Measurements from ENCODE around the gene WDR74.
A peak's percentile ranks its signal among the peaks of the same experiment; 100 is the strongest.

The WDR74 gene

DNA sequence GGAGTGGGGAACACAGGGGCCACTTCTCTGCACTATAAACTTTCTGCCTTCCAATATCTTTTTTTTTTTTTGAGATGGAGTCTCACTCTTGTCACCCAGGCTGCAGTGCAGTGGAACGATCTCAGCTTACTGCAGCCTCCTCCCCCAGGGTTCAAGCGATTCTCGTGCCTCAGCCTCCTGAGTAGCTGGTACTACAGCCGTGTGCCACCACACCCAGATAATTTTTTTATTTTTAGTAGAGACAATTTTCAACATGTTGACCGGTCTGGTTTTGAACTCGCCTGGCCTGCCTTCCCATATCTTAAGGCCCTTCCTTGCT lies 43.0 kb upstream of the WDR74 start:
- POLR2A ChIA-PET (ENCODE audit: low non-redundant PET) = no interaction called here
- DNase-seq (ENCODE audit: low spot score) = no peak
- TF ChIP-seq CTCF (conservative IDR thresholded peaks at IDR 0.05; ENCODE audit: low read depth) = no peak
- peak overlapping the region; percentile 99 for H3K27ac ChIP-seq
- CTCF ChIA-PET = no interaction called here

- CTCF ChIA-PET = interaction anchor here (0.6 to 2.4 kb wide), 6 partner anchors 8 to 110 kb away, joined by 3 to 10 read pairs (median 4); no protein-coding TSS in a partner anchor
- H3K27ac ChIP-seq = peak overlapping the region; percentile 99
- POLR2A ChIA-PET (ENCODE audit: low non-redundant PET) = interaction anchor here (0.6 to 1.6 kb wide), 6 partner anchors 26 to 63 kb away, joined by 3 to 6 read pairs (median 4); no protein-coding TSS in a partner anchor
- DNase-seq (ENCODE audit: low spot score) = peak; percentile 96
- TF ChIP-seq CTCF (conservative IDR thresholded peaks at IDR 0.05; ENCODE audit: low read depth) = peak; percentile 46; the same call in 1 of the 2 replicates
These were observed 42.4 kb upstream of the WDR74 start for GRCh38 chr11:62881579-62882430.

GRCh38 chr11:62880803-62881578 lies 41.6 kb upstream of the WDR74 start, which contains the start of gene SLC3A2:
SLC3A2 (plus strand) TSS chr11:62880896; CDS start chr11:62881024, 128 bp downstream.
- POLR2A ChIA-PET (ENCODE audit: low non-redundant PET) = interaction anchor here (0.6 to 1.6 kb wide), 6 partner anchors 26 to 64 kb away, joined by 3 to 6 read pairs (median 4); no protein-coding TSS in a partner anchor
- peak; percentile 89 for DNase-seq (ENCODE audit: low spot score)
- CTCF ChIA-PET = interaction anchor here (0.6 to 2.4 kb wide), 7 partner anchors 8 to 1387 kb away, joined by 3 to 10 read pairs (median 4); no protein-coding TSS in a partner anchor
- TF ChIP-seq CTCF (conservative IDR thresholded peaks at IDR 0.05; ENCODE audit: low read depth) = peak; percentile 82
- peak within 1 kb of the TSS; percentile 99 for H3K27ac ChIP-seq

DNA sequence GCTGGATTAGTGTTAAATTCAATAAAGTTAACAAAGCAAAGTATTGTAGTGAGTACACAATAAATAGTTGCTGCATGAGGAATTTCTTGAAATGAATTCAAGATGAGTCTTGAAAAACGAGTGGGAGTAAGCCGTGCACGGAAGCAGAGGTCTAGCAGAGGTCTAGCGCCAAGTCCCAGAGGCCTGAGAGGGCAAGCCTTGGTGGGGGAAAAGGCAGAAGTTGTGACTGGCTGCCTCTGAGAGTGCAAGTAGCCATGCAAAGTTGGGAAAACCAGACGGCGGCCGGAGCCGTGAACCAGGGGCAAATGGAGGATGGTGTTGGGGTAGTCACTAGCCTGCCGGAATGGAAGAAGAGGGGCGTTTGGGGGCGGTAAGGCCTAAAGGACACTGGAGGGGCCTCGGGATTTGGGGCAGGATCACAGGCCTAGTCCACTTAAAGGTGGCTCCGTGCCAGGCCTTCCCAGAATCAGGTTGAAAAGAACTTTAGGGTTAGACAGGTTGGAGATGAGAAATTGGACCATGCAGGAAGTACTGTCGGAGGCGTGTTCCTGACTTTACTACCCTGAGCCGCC lies 40.9 kb upstream of the WDR74 start:
- TF ChIP-seq CTCF (conservative IDR thresholded peaks at IDR 0.05; ENCODE audit: low read depth) = no peak
- POLR2A ChIA-PET (ENCODE audit: low non-redundant PET) = interaction anchor here (1.3 kb wide), 1 partner anchor 23 kb away, joined by 12 read pairs; no protein-coding TSS in a partner anchor

GRCh38 chr11:62879235-62879978 lies 40.0 kb upstream of the WDR74 start:
- H3K27ac ChIP-seq = peak overlapping the region; percentile 99
- TF ChIP-seq CTCF (conservative IDR thresholded peaks at IDR 0.05; ENCODE audit: low read depth) = no peak
- CTCF ChIA-PET = interaction anchor here (0.6 kb wide), 1 partner anchor 82 kb away, joined by 3 read pairs; no protein-coding TSS in a partner anchor
- no peak for DNase-seq (ENCODE audit: low spot score)
- POLR2A ChIA-PET (ENCODE audit: low non-redundant PET) = interaction anchor here (1.3 kb wide), 1 partner anchor 22 kb away, joined by 12 read pairs; no protein-coding TSS in a partner anchor

More for the DNA sequence above, 40.9 kb upstream of the WDR74 start:
- peak overlapping the region; percentile 99 for H3K27ac ChIP-seq
- DNase-seq (ENCODE audit: low spot score) = peak; percentile 62
- CTCF ChIA-PET = interaction anchor here (0.6 to 2.4 kb wide), 3 partner anchors 83 to 1388 kb away, joined by 3 to 10 read pairs (median 4); no protein-coding TSS in a partner anchor
